ENCODE measurements around the gene PROM2.

Gene PROM2

GRCh38 chr2:95308426-95308990, 34.3 kb downstream of the PROM2 start:
- DNase-seq = no peak

- DNase-seq = no peak
These were observed 35.4 kb downstream of the PROM2 start for GRCh38 chr2:95309599-95309998.

GRCh38 chr2:95310216-95310615, 36.0 kb downstream of the PROM2 start:
- DNase-seq = no peak

GRCh38 chr2:95310651-95311050, 36.4 kb downstream of the PROM2 start:
- DNase-seq = no peak

GRCh38 chr2:95311815-95312542, 37.7 kb downstream of the PROM2 start:
- no peak for DNase-seq

GRCh38 chr2:95312543-95313201, 38.4 kb downstream of the PROM2 start:
- no peak for DNase-seq

GRCh38 chr2:95313296-95314131, 39.3 kb downstream of the PROM2 start:
- DNase-seq = no peak

GRCh38 chr2:95314598-95314963, 40.3 kb downstream of the PROM2 start:
- no peak for DNase-seq

GRCh38 chr2:95314964-95315611, 40.8 kb downstream of the PROM2 start:
- no peak for DNase-seq

- DNase-seq = no peak
These were observed 41.7 kb downstream of the PROM2 start for GRCh38 chr2:95315801-95316411.

GRCh38 chr2:95316466-95317122, 42.3 kb downstream of the PROM2 start:
- DNase-seq = no peak

GRCh38 chr2:95317123-95317500, 42.9 kb downstream of the PROM2 start:
- no peak for DNase-seq

GRCh38 chr2:95317665-95318425, 43.6 kb downstream of the PROM2 start:
- DNase-seq = no peak

- no peak for DNase-seq
These were observed 44.4 kb downstream of the PROM2 start for GRCh38 chr2:95318431-95319220.

GRCh38 chr2:95319481-95320343, 45.5 kb downstream of the PROM2 start:
- no peak for DNase-seq

GRCh38 chr2:95320344-95320712, 46.1 kb downstream of the PROM2 start:
- no peak for DNase-seq

GRCh38 chr2:95320986-95321767, 46.9 kb downstream of the PROM2 start:
- no peak for DNase-seq

GRCh38 chr2:95323347-95324155, 49.3 kb downstream of the PROM2 start:
- no peak for DNase-seq
